ENCODE data around the gene ALKAL2. TPM values are rescaled to one million over a fixed set of nuclear protein-coding genes. Genes with fewer than 3 reads are reported as not detected.
A peak's percentile ranks its signal among the peaks of the same experiment; 100 is the strongest.

ALKAL2 gene
- total and polyA plus RNA-seq, 9 of the 15 experiments (the other 6 are each of a cell fraction or from before 2014, with no cell fraction given) = not detected

DNA sequence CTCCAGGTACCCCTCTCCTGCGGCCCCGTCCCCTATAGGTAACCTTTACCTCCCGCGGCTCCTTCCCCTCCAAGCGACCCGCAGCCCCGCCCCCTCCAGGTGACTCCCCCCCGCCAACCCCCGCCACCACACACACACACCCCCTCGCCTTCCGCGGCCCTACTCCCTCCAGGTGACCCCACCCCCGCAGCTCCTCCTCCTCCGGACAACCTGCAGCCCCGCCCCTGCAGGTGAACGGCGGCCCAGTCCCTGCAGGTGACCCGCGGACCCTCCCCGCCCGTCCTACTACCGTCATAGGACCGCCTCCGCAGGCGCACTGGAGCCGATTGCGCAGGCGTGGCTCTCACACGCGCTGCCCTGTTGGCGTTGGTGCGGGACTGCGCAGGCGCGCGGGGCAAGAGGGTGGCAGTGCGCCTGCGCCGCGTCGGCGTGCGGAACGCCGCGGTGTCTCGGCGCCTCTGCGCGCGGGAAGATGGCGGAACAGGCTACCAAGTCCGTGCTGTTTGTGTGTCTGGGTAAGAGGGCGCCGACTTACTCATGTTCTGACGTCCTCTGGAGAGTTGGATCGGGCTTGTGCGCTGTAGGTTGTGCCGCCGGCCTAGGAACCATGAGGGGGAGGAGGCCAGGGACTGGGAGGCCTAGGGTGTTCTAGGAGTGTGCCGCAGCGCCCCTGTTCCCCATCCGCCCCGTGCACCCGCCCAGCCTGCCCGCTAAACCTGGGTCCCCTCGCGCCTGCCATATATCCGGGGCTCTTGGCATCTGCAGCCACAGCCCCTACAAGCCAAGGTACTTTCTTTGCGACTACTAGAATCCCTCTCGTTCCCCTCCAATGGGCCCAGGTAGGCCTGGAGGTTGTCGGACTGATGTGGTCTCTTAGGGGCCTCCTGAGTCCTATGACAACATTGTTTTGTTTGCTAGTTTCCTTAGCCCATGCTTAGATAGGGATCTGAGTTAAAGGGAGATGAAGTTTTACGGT, 23.1 kb downstream of the ALKAL2 start, which contains the start of gene ACP1 (continued):
- TF ChIP-seq ZNF134 (CRISPR knock-in tag; conservative IDR thresholded peaks at IDR 0.05) = no peak
- TF ChIP-seq HDGF (IDR thresholded peaks at IDR 0.05) = no peak
- peak; percentile 53 for TF ChIP-seq POU5F1 (IDR thresholded peaks at IDR 0.05; ENCODE audit: borderline replicate concordance, low read depth, low read length, partially characterized antibody)
- TF ChIP-seq ZNF41 (CRISPR knock-in tag; conservative IDR thresholded peaks at IDR 0.05) = no peak
- TF ChIP-seq NRF1 (conservative IDR thresholded peaks at IDR 0.05 in 1 of 2, IDR thresholded peaks at IDR 0.05 in 1 of 2) = peak; percentile 99
- TF ChIP-seq, protein P1, sequence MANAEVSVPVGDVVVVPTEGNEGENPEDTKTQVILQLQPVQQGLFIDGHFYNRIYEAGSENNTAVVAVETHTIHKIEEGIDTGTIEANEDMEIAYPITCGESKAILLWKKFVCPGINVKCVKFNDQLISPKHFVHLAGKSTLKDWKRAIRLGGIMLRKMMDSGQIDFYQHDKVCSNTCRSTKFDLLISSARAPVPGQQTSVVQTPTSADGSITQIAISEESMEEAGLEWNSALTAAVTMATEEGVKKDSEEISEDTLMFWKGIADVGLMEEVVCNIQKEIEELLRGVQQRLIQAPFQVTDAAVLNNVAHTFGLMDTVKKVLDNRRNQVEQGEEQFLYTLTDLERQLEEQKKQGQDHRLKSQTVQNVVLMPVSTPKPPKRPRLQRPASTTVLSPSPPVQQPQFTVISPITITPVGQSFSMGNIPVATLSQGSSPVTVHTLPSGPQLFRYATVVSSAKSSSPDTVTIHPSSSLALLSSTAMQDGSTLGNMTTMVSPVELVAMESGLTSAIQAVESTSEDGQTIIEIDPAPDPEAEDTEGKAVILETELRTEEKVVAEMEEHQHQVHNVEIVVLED (CRISPR knock-in tag; IDR thresholded peaks at IDR 0.05) = peak; percentile 90
- TF ChIP-seq NFYB (IDR thresholded peaks at IDR 0.05; ENCODE audit: extremely low read depth, insufficient read length) = no peak
- TF ChIP-seq CREM (IDR thresholded peaks at IDR 0.05; ENCODE audit: low read depth) = peak; percentile 91
- TF ChIP-seq MYC (IDR thresholded peaks at IDR 0.05; ENCODE audit: low read depth, low read length) = peak; percentile 79; the same call in 1 of the 2 replicates
- TF ChIP-seq MYC (CRISPR knock-in tag; IDR thresholded peaks at IDR 0.05; ENCODE audit: borderline replicate concordance, low read depth) = no peak
- TF ChIP-seq SIN3A (IDR thresholded peaks at IDR 0.05; ENCODE audit: borderline replicate concordance in 2 of 2, control insufficient read depth in 1 of 2, low read depth in 2 of 2, low read length in 2 of 2) = peak in 1 of 2 experiments; percentile 39; a peak in 1 of 4 replicates
- TF ChIP-seq, protein P2, sequence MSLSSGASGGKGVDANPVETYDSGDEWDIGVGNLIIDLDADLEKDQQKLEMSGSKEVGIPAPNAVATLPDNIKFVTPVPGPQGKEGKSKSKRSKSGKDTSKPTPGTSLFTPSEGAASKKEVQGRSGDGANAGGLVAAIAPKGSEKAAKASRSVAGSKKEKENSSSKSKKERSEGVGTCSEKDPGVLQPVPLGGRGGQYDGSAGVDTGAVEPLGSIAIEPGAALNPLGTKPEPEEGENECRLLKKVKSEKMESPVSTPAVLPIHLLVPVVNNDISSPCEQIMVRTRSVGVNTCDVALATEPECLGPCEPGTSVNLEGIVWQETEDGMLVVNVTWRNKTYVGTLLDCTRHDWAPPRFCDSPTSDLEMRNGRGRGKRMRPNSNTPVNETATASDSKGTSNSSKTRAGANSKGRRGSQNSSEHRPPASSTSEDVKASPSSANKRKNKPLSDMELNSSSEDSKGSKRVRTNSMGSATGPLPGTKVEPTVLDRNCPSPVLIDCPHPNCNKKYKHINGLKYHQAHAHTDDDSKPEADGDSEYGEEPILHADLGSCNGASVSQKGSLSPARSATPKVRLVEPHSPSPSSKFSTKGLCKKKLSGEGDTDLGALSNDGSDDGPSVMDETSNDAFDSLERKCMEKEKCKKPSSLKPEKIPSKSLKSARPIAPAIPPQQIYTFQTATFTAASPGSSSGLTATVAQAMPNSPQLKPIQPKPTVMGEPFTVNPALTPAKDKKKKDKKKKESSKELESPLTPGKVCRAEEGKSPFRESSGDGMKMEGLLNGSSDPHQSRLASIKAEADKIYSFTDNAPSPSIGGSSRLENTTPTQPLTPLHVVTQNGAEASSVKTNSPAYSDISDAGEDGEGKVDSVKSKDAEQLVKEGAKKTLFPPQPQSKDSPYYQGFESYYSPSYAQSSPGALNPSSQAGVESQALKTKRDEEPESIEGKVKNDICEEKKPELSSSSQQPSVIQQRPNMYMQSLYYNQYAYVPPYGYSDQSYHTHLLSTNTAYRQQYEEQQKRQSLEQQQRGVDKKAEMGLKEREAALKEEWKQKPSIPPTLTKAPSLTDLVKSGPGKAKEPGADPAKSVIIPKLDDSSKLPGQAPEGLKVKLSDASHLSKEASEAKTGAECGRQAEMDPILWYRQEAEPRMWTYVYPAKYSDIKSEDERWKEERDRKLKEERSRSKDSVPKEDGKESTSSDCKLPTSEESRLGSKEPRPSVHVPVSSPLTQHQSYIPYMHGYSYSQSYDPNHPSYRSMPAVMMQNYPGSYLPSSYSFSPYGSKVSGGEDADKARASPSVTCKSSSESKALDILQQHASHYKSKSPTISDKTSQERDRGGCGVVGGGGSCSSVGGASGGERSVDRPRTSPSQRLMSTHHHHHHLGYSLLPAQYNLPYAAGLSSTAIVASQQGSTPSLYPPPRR (CRISPR knock-in tag; IDR thresholded peaks at IDR 0.05; ENCODE audit: borderline replicate concordance) = no peak
- no peak for TF ChIP-seq MTA2 (IDR thresholded peaks at IDR 0.05; ENCODE audit: low read depth)
- TF ChIP-seq RNF2 (IDR thresholded peaks at IDR 0.05) = no peak
- TF ChIP-seq PHF20 (IDR thresholded peaks at IDR 0.05; ENCODE audit: partially characterized antibody) = peak; percentile 88
- peak; percentile 74 for TF ChIP-seq ZNF740 (CRISPR knock-in tag; IDR thresholded peaks at IDR 0.05)
- peak in 1 of 2 experiments; percentile 36; a peak in 1 of 4 replicates for TF ChIP-seq ZNF740 (tag; IDR thresholded peaks at IDR 0.05)
- TF ChIP-seq LARP7 (IDR thresholded peaks at IDR 0.05) = no peak
- TF ChIP-seq ZBTB9 (CRISPR knock-in tag; IDR thresholded peaks at IDR 0.05) = peak; percentile 72; the same call in 1 of the 2 replicates
